ENCODE measurements around the gene PDZK1IP1. TPM values are rescaled to one million over a fixed set of nuclear protein-coding genes. Genes with fewer than 3 reads are reported as not detected.

The PDZK1IP1 gene
- total RNA-seq, 3 donors from 2014 or later (not counting 1 experiment from before 2014, with no cell fraction given), result 0.54 TPM; not detected in 2

DNA sequence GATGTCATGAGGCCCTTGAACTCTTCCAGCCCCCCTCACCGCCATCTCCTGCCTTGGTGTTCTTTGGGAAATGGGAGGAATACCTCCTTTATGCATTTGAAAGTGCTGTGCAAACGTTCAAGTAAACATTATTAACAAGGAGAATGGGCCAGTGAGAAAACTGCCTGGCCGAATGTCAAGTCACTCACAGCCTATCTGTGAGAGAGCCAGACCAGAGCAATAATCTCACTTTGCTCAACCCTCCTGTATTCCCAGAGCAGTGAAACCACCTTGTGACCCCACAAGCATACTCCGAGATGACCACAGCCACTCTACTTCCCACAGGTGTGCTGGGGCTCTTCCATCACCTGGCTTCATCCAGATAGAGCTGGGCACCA, 37.0 kb upstream of the PDZK1IP1 start:
- Histone ChIP-seq H3K9me3 (ENCODE audit: control insufficient read depth, insufficient read depth, low read length) (no peaks in the 10 kb centered on the region), H3K27me3 (ENCODE audit: control insufficient read depth, insufficient read depth, low read length) (peaks cover 59% of the 10 kb centered on the region), H3K36me3 (ENCODE audit: control insufficient read depth, insufficient read depth, low read length) (no peaks in the 10 kb centered on the region), H3K4me1 (ENCODE audit: control insufficient read depth, insufficient read depth, low read length) (peaks cover 21% of the 10 kb centered on the region), H3K4me3 (ENCODE audit: low read length) (no peak overlapping the region), H3K27ac (ENCODE audit: low read length) (no peak overlapping the region)
- Mint-ChIP-seq H3K27me3 (ENCODE audit: low read depth in 2 of 2) (peaks cover 55 to 57% of the 10 kb centered on the region in 2 donors), H3K9me3 (no peaks in the 10 kb centered on the region), H3K4me1 (peaks cover 21 to 33% of the 10 kb centered on the region in 2 donors), H3K27ac (no peak overlapping the region), H3K36me3 (no peaks in the 10 kb centered on the region), H3K4me3 (no peak overlapping the region)
- TF ChIP-seq CTCF (IDR thresholded peaks at IDR 0.05), result no peak
- DNase-seq, result no peak
- no peak for ATAC-seq
- intact Hi-C loops (cut with micrococcal nuclease), result no loop called here
- WGBS (ENCODE audit: insufficient coverage), result 77% methylated on average over 4 of the region's 4 CpGs

GRCh38 chr1:47226121-47226838, 36.4 kb upstream of the PDZK1IP1 start:
- no peak overlapping the region for H3K27ac Mint-ChIP-seq
- no peak for ATAC-seq
- peaks cover 15% of the 10 kb centered on the region for H3K4me1 ChIP-seq (ENCODE audit: control insufficient read depth, insufficient read depth, low read length)
- H3K36me3 ChIP-seq (ENCODE audit: control insufficient read depth, insufficient read depth, low read length), result no peaks in the 10 kb centered on the region
- H3K9me3 ChIP-seq (ENCODE audit: control insufficient read depth, insufficient read depth, low read length), result no peaks in the 10 kb centered on the region
- H3K4me1 Mint-ChIP-seq, result peaks cover 15 to 27% of the 10 kb centered on the region in 2 donors
- DNase-seq, result no peak
- peaks cover 51 to 54% of the 10 kb centered on the region in 2 donors for H3K27me3 Mint-ChIP-seq (ENCODE audit: low read depth in 2 of 2)
- H3K27me3 ChIP-seq (ENCODE audit: control insufficient read depth, insufficient read depth, low read length), result peaks cover 53% of the 10 kb centered on the region
- H3K9me3 Mint-ChIP-seq, result no peaks in the 10 kb centered on the region
- H3K36me3 Mint-ChIP-seq, result no peaks in the 10 kb centered on the region
- TF ChIP-seq CTCF (IDR thresholded peaks at IDR 0.05), result no peak
- H3K4me3 Mint-ChIP-seq, result peak overlapping the region; percentile 71
- 41% methylated on average over 9 of the region's 19 CpGs for WGBS (ENCODE audit: insufficient coverage)
- intact Hi-C loops (cut with micrococcal nuclease), result no loop called here
- H3K4me3 ChIP-seq (ENCODE audit: low read length), result no peak overlapping the region
- H3K27ac ChIP-seq (ENCODE audit: low read length), result no peak overlapping the region

GRCh38 chr1:47225430-47226100, 35.7 kb upstream of the PDZK1IP1 start:
- peaks cover 44 to 53% of the 10 kb centered on the region in 2 donors for H3K27me3 Mint-ChIP-seq (ENCODE audit: low read depth in 2 of 2)
- H3K4me3 Mint-ChIP-seq, result peak overlapping the region; percentile 71
- intact Hi-C loops (cut with micrococcal nuclease), result no loop called here
- no peaks in the 10 kb centered on the region for H3K36me3 Mint-ChIP-seq
- peaks cover 47% of the 10 kb centered on the region for H3K27me3 ChIP-seq (ENCODE audit: control insufficient read depth, insufficient read depth, low read length)
- TF ChIP-seq CTCF (IDR thresholded peaks at IDR 0.05), result no peak
- H3K4me3 ChIP-seq (ENCODE audit: low read length), result no peak overlapping the region
- no peaks in the 10 kb centered on the region for H3K9me3 ChIP-seq (ENCODE audit: control insufficient read depth, insufficient read depth, low read length)
- peaks cover 9 to 20% of the 10 kb centered on the region in 2 donors for H3K4me1 Mint-ChIP-seq
- H3K36me3 ChIP-seq (ENCODE audit: control insufficient read depth, insufficient read depth, low read length), result no peaks in the 10 kb centered on the region
- H3K27ac ChIP-seq (ENCODE audit: low read length), result no peak overlapping the region
- DNase-seq (no peak), ATAC-seq (peak; percentile 27 to 54 (median 42))
- no peak overlapping the region for H3K27ac Mint-ChIP-seq
- H3K4me1 ChIP-seq (ENCODE audit: control insufficient read depth, insufficient read depth, low read length), result peaks cover 8% of the 10 kb centered on the region
- no peaks in the 10 kb centered on the region for H3K9me3 Mint-ChIP-seq
- WGBS (ENCODE audit: insufficient coverage), result 2% methylated on average over 79 of the region's 79 CpGs
